Inflammatory macrophage treated with lipopolysaccharide for 1 hour (primary cell): ENCODE results near the gene COL8A1.
"Not testable (repeated sequence)": the region's sequence is repeated elsewhere in the genome, so short reads cannot be mapped to it uniquely, and the experiment has no call there.

Experiments
- DNase-seq, 2 donors: peaks; one replicate each; pipeline ENCODE4 v3.0.0-alpha.2; 2020 to 2022

COL8A1 gene

DNA sequence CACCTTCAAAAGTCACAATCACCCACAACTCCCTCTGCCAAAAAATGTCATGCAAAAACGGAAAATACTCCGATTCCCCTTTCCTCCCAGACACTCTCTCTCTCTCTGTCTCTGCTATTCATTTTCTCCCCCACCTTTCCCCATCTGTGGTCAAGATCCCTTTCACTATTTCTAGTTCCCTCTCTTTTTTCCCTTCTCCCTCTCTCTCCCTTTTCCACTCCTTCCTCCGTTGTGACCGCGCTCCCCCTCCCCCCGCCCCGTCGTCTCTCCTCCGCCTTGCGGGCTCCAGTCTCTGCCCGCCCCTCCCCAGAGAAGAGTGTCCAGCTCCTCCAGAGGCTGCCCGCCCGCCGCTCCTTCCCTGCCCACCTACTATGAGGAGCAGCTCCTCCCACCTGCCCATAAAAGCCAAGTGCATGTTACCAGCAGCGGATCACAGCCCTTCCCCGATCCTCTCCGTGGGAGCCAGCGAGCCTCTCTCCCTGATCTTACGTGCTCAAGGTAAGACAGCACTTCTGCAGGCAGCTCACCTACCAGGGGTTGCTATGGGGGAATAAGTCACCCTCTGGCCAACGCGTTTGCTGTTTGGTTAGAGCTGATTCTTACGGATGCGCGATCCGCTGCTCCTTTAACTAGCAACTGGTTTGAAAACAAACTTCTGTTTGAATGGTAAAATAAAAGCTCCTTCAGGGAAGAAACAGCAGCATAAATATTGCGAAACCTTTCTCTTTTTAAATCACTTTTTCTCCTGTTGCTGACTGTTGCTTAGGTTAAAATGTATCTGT is at the start of gene COL8A1:
Gene COL8A1, plus strand, starts transcription at position 428 of the 782 bp plus-strand sequence. CDS start 152,089 bp downstream, outside the sequence.
- DNase-seq = no peak

DNA sequence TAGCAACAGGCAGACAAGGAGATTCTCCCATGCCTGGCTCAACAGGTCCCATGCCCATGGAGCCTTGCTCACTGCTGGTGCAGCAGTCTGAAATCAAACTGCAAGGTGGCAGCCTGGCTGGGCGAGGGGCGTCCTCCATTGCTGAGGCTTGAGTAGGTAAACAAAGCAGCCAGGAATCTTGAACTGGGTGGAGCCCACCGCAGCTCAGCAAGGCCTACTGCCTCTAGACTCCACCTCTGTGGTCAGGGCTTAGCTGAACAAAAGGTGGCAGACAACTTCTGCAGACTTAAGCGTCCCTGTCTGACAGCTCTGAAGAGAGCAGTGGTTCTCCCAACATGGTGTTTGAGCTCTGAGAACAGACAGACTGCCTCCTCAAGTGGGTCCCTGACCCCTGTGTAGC is 49.2 kb upstream of the COL8A1 start:
- DNase-seq = not testable (repeated sequence)

DNA sequence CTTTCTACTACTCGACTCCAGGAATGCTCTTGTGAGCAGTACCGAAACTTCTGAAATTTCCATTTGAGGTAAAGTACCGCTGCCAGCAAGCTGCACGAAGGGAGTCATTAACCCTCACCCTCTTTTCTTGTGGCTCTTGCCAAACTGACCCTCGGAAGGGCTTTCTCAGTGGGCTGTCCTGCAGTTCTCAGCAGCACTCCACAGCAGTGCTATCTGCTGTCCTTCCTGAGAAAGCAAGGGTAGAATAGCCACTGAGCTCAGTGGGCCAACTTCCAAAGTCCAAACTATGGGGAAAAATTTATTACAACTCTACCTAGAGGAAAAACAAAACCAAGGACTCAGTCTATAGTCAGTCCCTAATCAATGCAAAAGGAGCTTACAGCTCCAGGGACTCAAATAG is 38.5 kb upstream of the COL8A1 start:
- no peak for DNase-seq

DNA sequence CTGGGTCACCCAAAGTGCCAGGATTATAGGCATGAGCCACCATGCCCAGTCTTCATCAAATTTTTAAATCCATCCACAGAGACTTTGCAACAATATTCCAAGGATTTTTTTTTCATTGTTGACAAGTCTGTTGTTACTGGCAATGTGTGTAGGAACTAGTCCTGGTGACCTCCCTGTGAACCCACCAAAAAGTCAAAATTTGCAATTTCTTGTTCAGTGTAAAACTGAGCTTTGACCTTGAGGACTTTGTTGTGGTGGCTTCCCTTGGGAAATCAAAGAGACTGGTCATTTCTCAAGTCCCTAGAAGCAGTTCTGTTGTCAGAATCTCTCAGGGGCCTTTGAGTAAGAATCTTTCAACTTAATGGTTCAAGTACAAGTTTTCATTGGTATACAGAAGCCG is 36.9 kb upstream of the COL8A1 start:
- DNase-seq = no peak

GRCh38 chr3:99602183-99602582 is 36.2 kb upstream of the COL8A1 start:
- no peak for DNase-seq

DNA sequence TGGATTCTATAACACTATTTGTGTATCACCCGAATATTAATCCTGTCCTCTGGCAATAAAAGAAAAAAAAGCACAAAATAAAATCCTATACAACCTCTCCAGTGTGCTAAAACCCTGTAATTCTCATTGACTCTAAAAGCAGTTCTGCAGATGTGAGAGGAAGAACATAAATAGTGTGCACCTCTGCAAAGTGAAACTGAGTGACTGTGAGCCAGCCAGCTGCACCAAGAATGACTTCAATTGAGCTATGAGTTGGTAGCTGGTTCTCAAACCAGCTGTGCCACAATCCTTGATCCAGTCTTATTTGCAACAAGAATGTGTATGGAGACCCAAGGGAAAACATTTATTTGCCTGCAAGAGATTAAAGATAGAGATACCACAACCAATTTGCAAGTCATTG is 31.2 kb upstream of the COL8A1 start:
- no peak for DNase-seq

DNA sequence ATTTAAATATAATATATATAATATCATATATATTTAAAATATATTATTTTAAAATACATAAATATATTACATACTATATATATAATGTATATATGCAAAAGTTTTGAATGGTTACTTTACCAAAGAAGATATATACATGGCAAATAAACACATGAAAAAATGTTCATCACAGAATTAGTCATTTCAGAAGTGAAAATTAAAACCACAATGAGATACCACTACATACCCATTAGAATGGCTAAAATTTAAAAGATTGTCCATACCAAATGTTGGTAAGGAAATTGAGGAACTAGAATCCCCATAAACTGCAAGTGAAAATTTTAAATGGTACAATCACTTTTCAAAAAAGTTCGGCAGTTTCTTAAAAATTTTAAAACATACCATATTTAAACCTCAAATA is 23.6 kb upstream of the COL8A1 start:
- DNase-seq = no peak

DNA sequence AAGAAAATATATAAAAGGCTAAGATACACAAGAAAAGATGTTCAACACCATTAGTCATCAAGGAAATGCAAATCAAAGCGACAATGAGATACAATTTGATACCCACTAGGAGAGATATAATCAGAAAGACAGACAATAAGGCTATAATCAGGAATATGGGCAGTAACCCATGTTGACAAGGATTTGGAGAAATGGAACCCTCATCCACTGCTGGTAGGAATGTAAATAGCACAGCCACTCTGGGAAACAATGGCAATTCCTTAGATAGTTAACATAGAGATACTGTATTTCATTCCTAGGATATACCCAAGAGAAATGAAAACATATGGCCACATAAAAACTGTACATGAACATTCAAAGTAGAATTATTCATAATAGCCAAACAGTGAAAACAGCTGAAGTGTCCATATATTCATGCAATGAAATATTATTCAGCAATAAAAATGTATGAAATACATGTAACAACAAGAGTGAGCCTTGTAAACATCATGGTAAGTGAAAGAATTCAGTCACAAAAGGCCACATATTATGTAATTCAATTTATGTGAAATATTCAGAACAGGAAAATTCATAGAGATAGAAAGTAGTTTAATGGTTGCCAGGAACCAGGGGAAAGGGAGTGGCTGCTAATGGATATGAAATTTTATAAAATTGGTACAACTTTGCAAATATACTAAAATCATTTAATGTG is 18.2 kb upstream of the COL8A1 start:
- DNase-seq = no peak

GRCh38 chr3:99620976-99621375 is 17.4 kb upstream of the COL8A1 start:
- no peak for DNase-seq

DNA sequence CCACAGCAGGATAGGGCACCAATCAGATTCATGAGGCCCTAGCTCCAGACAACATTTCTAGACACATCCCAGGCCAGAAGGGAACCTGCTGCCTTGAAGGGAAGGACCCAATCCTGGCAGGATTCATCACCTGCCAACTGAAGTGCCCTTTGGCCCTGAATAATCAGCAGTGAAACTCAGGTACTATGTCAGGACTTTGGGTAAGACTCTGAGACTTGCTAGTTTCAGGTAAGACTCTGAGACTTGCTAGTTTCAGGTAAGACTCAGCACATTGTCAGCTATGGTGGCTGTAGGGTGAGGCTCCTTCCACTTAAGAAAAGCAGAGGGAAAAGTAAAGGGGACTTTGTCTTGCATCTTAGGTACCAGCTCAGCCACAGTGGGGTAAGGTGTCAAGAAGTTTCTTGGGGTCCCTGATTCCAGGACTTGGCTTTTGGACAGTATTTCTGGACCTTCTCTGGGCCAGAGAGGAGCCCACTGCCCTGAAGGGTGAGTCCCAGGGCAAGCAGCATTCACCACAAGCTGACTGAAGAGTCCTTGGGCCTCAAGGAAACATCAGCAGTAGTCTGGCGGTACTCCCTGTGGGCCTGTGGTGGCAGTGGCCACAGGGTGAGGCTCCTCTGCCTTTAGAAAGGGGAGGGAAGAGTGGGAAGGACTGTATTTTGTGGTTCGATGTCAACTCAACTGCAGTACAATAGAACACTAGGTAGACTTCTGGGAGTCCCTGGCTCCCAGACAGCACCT is 13.7 kb upstream of the COL8A1 start:
- no peak for DNase-seq

GRCh38 chr3:99625237-99625622 is 13.2 kb upstream of the COL8A1 start:
- no peak for DNase-seq

DNA sequence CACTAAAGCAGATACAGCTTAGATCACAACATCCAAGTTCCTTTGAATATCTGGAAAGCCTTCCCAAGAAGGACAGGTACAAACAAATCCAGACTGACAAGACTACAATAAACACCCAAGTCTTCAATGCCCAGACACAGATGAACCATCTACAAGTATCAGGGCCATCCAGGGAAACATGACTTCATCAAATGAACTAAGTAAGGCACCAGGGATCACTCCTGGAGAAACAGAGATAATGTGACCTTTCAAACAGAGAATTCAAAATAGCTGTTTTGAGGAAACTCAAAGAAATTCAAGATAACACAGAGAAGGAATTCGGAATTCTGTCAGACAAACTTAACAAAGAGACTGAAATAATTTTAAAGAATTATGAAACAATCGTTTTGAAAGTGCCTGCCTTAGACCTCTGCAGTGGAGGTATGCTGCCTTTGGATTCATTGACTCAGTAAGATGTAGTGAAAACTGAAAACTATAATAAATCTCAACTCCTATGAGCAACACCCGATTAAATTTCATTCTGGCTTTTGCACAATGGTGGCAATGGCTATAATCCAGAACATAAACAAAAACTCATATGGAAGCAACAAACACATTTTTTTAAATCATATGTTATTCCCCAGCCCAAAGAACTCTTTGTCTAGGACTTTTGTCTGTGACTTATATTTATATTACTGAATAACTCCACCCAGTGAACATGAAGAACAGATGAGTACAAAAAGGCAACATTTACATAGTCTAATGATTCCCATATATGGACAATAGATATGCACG is 12.6 kb upstream of the COL8A1 start:
- DNase-seq = no peak

GRCh38 chr3:99626417-99626788 is 12.0 kb upstream of the COL8A1 start:
- no peak for DNase-seq

DNA sequence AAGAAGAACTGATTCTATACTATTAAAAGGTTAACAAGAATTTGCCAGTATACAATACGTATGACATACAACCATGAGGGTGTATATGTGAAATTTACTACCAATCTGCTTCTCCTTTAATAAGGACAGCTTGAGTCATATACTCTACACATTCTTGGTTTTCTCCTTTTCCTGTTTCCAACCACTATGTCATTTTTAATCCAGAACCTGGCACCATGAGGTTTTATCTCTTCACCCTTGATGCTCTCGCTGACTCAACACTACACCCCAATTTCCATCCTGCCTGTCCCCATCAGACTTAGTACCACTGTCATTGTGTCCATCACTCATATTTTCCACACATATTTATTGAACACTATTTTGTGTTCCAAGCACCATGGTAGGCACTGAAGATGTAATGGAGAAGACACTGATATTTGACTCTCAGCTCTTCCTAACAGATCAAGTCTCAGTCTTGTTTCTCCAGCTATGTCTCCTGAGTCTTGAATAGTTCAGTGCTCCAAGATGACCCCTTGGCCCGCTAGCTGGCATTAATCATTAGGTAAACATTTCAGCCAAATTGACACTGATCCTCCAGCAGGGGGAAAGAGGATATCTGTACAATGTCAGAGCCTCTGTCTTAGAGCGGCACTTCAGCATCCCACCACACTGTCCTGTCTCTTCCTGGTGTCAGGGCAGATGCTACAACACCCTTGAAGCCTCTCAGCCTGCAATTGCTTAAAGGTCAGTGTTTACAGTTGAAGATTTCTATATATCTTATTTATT is 11.2 kb upstream of the COL8A1 start:
- no peak for DNase-seq

GRCh38 chr3:99630815-99631214 is 7.6 kb upstream of the COL8A1 start:
- no peak for DNase-seq

DNA sequence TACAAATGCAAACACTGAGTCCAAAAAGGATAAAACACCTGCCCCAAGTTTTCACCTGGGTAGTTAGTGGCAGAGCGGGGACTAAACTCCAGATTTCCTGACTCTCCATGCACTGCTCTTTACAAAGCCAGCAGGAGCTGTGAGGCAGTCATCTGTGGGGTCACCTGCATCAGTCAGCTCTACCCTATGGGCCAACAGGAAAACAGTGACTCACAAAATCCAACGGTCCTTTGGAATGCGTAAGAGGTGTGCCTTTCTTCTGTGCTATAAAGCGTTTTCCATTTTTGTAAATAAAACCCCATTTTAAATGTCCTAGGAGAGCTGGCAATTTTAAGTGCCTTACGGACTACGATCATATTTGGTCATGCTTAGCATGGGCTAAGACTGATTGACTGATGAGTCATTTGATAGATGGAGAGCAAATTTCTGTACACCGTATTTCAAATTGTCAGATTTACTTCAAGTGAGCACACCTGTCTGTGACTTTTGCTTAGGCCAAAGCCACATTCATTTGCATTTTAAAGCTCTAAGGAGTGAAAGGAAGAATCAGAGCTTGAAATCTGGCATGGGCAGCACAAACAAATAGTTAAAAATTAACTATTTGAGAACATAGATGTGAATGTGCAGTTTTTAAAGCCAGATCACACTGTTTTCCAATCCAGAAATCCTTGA is 4.4 kb upstream of the COL8A1 start:
- DNase-seq = no peak

DNA sequence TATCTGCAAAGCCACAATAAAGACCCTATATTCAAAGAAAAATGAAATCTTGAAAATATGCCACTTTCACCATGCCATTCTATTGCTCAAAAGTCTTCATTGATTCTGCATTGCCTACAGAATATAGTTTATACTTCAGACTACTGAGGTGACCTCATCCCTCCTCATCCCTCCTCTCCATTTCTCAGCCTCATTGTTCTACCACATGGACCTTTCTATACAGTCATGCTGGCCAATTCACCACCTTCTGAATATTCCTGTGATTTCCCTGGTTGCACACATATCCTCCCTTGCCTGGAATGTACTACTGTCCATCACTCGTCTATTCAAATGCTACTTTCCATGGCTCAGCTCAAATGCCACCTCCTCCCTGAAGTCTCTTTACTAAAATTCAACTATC is 3.5 kb upstream of the COL8A1 start:
- no peak for DNase-seq

GRCh38 chr3:99635348-99635747 is 3.0 kb upstream of the COL8A1 start:
- no peak for DNase-seq

GRCh38 chr3:99637016-99637367 is 1.4 kb upstream of the COL8A1 start:
- DNase-seq = no peak

DNA sequence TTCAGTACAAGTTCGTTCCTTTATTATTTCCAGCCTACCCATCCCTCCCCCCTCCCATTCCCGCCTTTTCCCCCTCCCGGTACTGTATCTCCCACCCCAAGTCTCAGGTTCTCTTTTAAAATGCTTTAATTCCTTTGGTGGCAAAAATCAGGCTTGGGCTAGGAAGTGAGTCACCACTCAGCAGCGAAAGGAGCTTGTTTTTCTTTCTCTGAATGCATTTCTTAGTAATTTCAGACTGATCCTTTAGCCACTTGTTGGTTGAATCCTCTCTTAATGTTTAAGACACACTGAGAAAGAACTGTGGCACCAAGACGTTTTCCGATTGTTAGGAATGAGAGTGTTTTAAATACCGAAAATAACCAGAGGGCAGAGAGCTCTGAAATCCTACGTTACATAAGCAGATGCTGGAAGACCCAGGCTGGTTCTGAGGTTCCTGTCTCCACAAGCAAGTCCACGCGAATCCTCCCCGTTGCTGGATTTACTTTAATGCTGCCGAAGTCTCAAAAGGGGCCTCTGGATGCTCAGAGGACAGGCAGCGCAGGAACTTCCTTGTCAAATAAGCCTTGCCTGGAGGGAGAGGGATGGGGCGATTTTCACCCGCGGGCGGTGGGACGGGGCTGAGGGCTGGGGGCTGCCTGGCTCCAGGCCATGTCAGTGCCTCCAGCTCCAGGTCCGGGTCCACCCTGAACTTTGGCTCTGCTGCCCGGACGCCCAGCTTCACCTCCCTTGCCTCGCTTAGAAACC is 854 bp upstream of the COL8A1 start:
- DNase-seq = no peak

DNA sequence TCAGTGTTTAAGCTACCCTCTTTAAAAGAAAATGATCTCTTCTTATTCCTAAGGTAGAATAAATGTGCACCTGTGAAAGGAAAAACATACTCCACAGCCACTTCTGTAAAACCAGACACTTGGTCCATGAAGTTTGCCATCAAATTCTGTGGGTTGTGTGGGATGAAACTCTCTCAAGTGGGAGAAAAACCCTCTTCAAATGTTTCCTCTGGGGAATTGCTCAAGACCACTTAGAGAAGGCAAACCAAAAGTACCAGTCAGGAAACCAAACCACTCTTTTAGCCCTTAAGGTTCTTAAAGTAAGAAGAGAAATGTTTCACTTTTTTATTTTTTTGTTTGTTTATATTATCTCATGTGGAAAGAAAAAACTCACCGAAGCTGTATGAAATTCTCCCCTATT is 1.2 kb downstream of the COL8A1 start:
- DNase-seq = no peak
